Liver (tissue), 9 donors: ENCODE results near the gene AP4B1. TPM values are rescaled to one million over a fixed set of nuclear protein-coding genes. Genes with fewer than 3 reads are reported as not detected.

Source experiments
- DNase-seq: peaks from one replicate; pipeline ENCODE4 v3.0.0-alpha.2; 2017; ENCODE audit warnings: low spot score
- H3K27ac ChIP-seq, 2 donors: one replicate each; pipeline ENCODE4 v1.7.0; 2013; ENCODE audit warnings: inconsistent platforms in 2 of 2, low read length in 2 of 2, control low read depth in 1 of 2, low read depth in 1 of 2, mild to moderate bottlenecking in 1 of 2
- H3K27me3 ChIP-seq, 4 donors: one replicate each; pipeline versions ENCODE4 v1.6.1 to v1.7.0; 2013; ENCODE audit warnings: low read length in 3 of 4, inconsistent platforms in 1 of 4, mild to moderate bottlenecking in 1 of 4, moderate library complexity in 1 of 4; ENCODE audit not compliant: control insufficient read depth in 4 of 4, insufficient read depth in 4 of 4
- H3K36me3 ChIP-seq, 4 donors: one replicate each; pipeline versions ENCODE4 v1.6.1 to v1.7.0; 2013; ENCODE audit warnings: low read length in 3 of 4, mild to moderate bottlenecking in 3 of 4, low read depth in 1 of 4, moderate library complexity in 1 of 4; ENCODE audit not compliant: control insufficient read depth in 4 of 4, insufficient read depth in 3 of 4
- H3K4me1 ChIP-seq, 4 donors: one replicate each; pipeline versions ENCODE4 v1.6.1 to v1.7.0; 2013; ENCODE audit warnings: low read length in 3 of 4, mild to moderate bottlenecking in 3 of 4, moderate library complexity in 1 of 4; ENCODE audit not compliant: control insufficient read depth in 4 of 4, insufficient read depth in 4 of 4
- H3K4me3 ChIP-seq, 3 donors: one replicate each; pipeline versions ENCODE4 v1.6.1 to v1.7.0; 2013; ENCODE audit warnings: low read length in 3 of 3, control low read depth in 1 of 3, low read depth in 1 of 3, mild to moderate bottlenecking in 1 of 3
- H3K9ac ChIP-seq, 2 donors: one replicate each; pipeline ENCODE4 v1.7.0; 2013; ENCODE audit warnings: low read length in 2 of 2, mild to moderate bottlenecking in 2 of 2, moderate library complexity in 2 of 2, control low read depth in 1 of 2, low read depth in 1 of 2
- H3K9me3 ChIP-seq, 4 donors: one replicate each; pipeline versions ENCODE4 v1.6.1 to v1.7.0; 2013; ENCODE audit warnings: low read length in 3 of 4; ENCODE audit not compliant: control insufficient read depth in 4 of 4
- EGR1 ChIP-seq, 2 donors: IDR thresholded peaks; 2 replicates each; pipeline ENCODE4 v1.6.1; 2016 to 2018; ENCODE audit warnings: antibody characterized with exemption in 2 of 2, low read depth in 2 of 2
- FOXA1 ChIP-seq: IDR thresholded peaks from 2 replicates; pipeline ENCODE4 v1.6.1; 2016; ENCODE audit warnings: antibody characterized with exemption
- FOXA2 ChIP-seq: IDR thresholded peaks from 2 replicates; pipeline ENCODE4 v1.6.1; 2016; ENCODE audit warnings: antibody characterized with exemption
- HNF4A ChIP-seq, 2 donors: conservative IDR thresholded peaks; 2 replicates each; pipeline ENCODE4 v1.6.1; 2016; ENCODE audit warnings: antibody characterized with exemption in 2 of 2, mild to moderate bottlenecking in 2 of 2
- JUND ChIP-seq, 2 donors: IDR thresholded peaks; 2 replicates each; pipeline ENCODE4 v1.6.1; 2016; ENCODE audit warnings: antibody characterized with exemption in 2 of 2
- NR2F2 ChIP-seq: IDR thresholded peaks from 2 replicates; pipeline ENCODE4 v1.6.1; 2016; ENCODE audit warnings: antibody characterized with exemption
- RAD21 ChIP-seq, 2 donors: IDR thresholded peaks; 2 replicates each; pipeline ENCODE4 v1.6.1; 2016; ENCODE audit warnings: antibody characterized with exemption in 2 of 2, mild to moderate bottlenecking in 2 of 2
- RXRA ChIP-seq, 2 donors: IDR thresholded peaks; 2 replicates each; pipeline ENCODE4 v1.6.1; 2017 to 2018; ENCODE audit warnings: antibody characterized with exemption in 2 of 2, mild to moderate bottlenecking in 1 of 2
- SP1 ChIP-seq: IDR thresholded peaks from 2 replicates; pipeline ENCODE4 v1.6.1; 2018; ENCODE audit warnings: antibody characterized with exemption, mild to moderate bottlenecking
- TAF1 ChIP-seq: conservative IDR thresholded peaks from 2 replicates; pipeline ENCODE4 v1.6.1; 2016; ENCODE audit warnings: antibody characterized with exemption, mild to moderate bottlenecking
- YY1 ChIP-seq: IDR thresholded peaks from 2 replicates; pipeline ENCODE4 v1.6.1; 2016; ENCODE audit warnings: antibody characterized with exemption, mild to moderate bottlenecking
- WGBS: extraction: QIAGEN DNeasy Blood & Tissue Kit; methylation state at CpG from one replicate; pipeline ENCODE4 v1.1.7; 2013; 5-methylcytosine and 5-hydroxymethylcytosine counted together
- polyA plus RNA-seq, 2 donors: library from polyadenylated mRNA; stranded (reverse) in 1 of 2; unstranded in 1 of 2; fragments of 200-250 nt in 1 of 2; fragments of >200 nt in 1 of 2; fragmentation: Nextera tagmentation in 1 of 2; extraction: Ambion mirVana in 1 of 2; gene quantifications; one replicate each; pipeline versions ENCODE4 v1.2.1 to v1.2.3, GENCODE V29; 2013 to 2015
- total RNA-seq, 2 donors: library from RNA; depleted of rRNA; stranded (reverse); fragments of >200 nt; gene quantifications; one replicate each; pipeline ENCODE4 v1.2.3, GENCODE V29; 2014
- TF ChIP-seq, protein P1 (sequence below): IDR thresholded peaks from 2 replicates; pipeline ENCODE4 v1.6.1; 2016; ENCODE audit warnings: antibody characterized with exemption
- TF ChIP-seq, protein P2 (sequence below): IDR thresholded peaks from 2 replicates; pipeline ENCODE4 v1.6.1; 2016; ENCODE audit warnings: antibody characterized with exemption, mild to moderate bottlenecking
- TF ChIP-seq, protein P3 (sequence below): IDR thresholded peaks from 2 replicates; pipeline ENCODE4 v1.6.1; 2016; ENCODE audit warnings: antibody characterized with exemption
- TF ChIP-seq, protein P4 (sequence below): IDR thresholded peaks from 2 replicates; pipeline ENCODE4 v1.6.1; 2016; ENCODE audit warnings: antibody characterized with exemption
- TF ChIP-seq, protein P5 (sequence below): fragments of 150-350 bp; IDR thresholded peaks from 2 replicates; pipeline ENCODE4 v1.5.1; 2017; ENCODE audit warnings: improper control_type of control experiment, low read depth, low read length; ENCODE audit not compliant: missing input control
- donor health status: healthy.
- donor health status: healthy.
- donor health status: healthy.
- donor health status: healthy.
- donor health status: healthy.

The AP4B1 gene
- total and polyA plus RNA-seq, 4 donors = 4.3 to 10.6 (median 7.0) TPM

DNA sequence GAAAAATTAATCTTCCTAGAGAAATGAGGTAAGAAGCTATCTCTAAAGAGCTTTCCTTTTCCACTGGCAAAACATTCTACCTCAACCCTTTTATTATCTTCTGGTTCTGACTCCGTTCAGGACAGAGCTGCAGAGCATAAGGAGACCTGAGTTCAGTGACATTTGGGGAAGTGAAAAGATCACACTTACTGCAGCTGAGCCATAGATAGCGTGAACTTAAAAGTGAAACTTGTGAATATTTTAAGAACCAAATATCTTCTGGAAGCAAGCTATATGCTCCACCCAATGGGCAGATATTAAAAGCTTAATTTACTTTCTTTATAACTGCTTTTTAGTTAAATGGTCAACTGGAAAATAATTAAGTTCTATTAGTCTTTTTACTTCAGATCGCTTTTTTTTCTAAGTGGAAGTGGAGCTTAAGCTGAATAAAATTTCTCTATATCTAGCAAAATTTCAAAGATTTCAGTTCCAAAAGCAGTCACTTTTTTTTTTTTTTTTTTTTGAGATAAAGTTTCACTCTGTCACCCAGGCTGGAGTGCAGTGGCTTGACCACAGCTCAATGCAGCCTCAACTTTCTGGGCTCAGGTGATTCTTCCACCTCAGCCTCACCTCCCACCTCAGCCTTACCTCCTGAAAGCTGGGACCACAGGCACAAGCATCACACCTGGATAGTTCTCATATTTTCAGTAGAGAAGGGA is 45.0 kb downstream of the AP4B1 start:
- WGBS = 65% methylated on average over 3 of the region's 3 CpGs
- TF ChIP-seq, protein P1, sequence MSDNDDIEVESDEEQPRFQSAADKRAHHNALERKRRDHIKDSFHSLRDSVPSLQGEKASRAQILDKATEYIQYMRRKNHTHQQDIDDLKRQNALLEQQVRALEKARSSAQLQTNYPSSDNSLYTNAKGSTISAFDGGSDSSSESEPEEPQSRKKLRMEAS = no peak
- TF ChIP-seq, protein P2, sequence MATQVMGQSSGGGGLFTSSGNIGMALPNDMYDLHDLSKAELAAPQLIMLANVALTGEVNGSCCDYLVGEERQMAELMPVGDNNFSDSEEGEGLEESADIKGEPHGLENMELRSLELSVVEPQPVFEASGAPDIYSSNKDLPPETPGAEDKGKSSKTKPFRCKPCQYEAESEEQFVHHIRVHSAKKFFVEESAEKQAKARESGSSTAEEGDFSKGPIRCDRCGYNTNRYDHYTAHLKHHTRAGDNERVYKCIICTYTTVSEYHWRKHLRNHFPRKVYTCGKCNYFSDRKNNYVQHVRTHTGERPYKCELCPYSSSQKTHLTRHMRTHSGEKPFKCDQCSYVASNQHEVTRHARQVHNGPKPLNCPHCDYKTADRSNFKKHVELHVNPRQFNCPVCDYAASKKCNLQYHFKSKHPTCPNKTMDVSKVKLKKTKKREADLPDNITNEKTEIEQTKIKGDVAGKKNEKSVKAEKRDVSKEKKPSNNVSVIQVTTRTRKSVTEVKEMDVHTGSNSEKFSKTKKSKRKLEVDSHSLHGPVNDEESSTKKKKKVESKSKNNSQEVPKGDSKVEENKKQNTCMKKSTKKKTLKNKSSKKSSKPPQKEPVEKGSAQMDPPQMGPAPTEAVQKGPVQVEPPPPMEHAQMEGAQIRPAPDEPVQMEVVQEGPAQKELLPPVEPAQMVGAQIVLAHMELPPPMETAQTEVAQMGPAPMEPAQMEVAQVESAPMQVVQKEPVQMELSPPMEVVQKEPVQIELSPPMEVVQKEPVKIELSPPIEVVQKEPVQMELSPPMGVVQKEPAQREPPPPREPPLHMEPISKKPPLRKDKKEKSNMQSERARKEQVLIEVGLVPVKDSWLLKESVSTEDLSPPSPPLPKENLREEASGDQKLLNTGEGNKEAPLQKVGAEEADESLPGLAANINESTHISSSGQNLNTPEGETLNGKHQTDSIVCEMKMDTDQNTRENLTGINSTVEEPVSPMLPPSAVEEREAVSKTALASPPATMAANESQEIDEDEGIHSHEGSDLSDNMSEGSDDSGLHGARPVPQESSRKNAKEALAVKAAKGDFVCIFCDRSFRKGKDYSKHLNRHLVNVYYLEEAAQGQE = no peak
- no peak for TF ChIP-seq NR2F2
- TF ChIP-seq FOXA1 = no peak
- TF ChIP-seq, protein P3, sequence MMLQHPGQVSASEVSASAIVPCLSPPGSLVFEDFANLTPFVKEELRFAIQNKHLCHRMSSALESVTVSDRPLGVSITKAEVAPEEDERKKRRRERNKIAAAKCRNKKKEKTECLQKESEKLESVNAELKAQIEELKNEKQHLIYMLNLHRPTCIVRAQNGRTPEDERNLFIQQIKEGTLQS = no peak
- no peak for TF ChIP-seq YY1
- no peak for TF ChIP-seq RXRA (IDR thresholded peaks at IDR 0.05)
- TF ChIP-seq TAF1 = no peak
- no peak for TF ChIP-seq JUND (IDR thresholded peaks at IDR 0.05)
- TF ChIP-seq, protein P4, sequence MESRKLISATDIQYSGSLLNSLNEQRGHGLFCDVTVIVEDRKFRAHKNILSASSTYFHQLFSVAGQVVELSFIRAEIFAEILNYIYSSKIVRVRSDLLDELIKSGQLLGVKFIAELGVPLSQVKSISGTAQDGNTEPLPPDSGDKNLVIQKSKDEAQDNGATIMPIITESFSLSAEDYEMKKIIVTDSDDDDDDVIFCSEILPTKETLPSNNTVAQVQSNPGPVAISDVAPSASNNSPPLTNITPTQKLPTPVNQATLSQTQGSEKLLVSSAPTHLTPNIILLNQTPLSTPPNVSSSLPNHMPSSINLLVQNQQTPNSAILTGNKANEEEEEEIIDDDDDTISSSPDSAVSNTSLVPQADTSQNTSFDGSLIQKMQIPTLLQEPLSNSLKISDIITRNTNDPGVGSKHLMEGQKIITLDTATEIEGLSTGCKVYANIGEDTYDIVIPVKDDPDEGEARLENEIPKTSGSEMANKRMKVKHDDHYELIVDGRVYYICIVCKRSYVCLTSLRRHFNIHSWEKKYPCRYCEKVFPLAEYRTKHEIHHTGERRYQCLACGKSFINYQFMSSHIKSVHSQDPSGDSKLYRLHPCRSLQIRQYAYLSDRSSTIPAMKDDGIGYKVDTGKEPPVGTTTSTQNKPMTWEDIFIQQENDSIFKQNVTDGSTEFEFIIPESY = no peak
- TF ChIP-seq SP1 = no peak
- TF ChIP-seq, protein P5, sequence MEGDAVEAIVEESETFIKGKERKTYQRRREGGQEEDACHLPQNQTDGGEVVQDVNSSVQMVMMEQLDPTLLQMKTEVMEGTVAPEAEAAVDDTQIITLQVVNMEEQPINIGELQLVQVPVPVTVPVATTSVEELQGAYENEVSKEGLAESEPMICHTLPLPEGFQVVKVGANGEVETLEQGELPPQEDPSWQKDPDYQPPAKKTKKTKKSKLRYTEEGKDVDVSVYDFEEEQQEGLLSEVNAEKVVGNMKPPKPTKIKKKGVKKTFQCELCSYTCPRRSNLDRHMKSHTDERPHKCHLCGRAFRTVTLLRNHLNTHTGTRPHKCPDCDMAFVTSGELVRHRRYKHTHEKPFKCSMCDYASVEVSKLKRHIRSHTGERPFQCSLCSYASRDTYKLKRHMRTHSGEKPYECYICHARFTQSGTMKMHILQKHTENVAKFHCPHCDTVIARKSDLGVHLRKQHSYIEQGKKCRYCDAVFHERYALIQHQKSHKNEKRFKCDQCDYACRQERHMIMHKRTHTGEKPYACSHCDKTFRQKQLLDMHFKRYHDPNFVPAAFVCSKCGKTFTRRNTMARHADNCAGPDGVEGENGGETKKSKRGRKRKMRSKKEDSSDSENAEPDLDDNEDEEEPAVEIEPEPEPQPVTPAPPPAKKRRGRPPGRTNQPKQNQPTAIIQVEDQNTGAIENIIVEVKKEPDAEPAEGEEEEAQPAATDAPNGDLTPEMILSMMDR = no peak
- TF ChIP-seq HNF4A (conservative IDR thresholded peaks at IDR 0.05) = no peak
- TF ChIP-seq EGR1 (IDR thresholded peaks at IDR 0.05; ENCODE audit: low read depth in 2 of 2) = no peak
- no peak for TF ChIP-seq RAD21 (IDR thresholded peaks at IDR 0.05)
- H3K36me3 ChIP-seq = no peaks in the 10 kb centered on the region
- DNase-seq = no peak
- H3K9ac ChIP-seq = no peak overlapping the region
- H3K27me3 ChIP-seq = no peaks in the 10 kb centered on the region
- H3K4me1 ChIP-seq = no peaks in the 10 kb centered on the region
- no peak overlapping the region for H3K4me3 ChIP-seq
- H3K9me3 ChIP-seq = no peaks in the 10 kb centered on the region
- no peak overlapping the region for H3K27ac ChIP-seq

DNA sequence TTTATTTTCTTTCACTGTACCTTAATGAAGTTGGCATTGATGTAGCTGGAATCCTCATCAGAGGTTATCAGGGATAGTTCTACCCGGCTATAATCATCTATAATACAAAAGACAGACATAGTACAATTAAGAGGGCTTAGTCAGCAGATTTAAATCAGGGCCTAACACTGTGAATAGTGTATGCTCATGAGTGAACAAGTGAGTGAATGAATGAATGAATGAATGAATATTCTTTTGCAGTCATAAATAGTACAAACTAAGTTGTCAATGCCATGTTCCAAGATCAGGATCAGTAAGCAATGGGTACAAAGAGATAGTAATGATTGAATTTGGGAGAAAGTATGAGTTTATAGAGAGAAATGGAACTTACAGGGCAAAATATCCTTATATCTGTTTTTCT is 45.6 kb downstream of the AP4B1 start:
- Histone ChIP-seq H3K36me3 (no peaks in the 10 kb centered on the region), H3K27ac (no peak overlapping the region), H3K4me3 (no peak overlapping the region), H3K4me1 (no peaks in the 10 kb centered on the region), H3K9ac (no peak overlapping the region), H3K27me3 (no peaks in the 10 kb centered on the region), H3K9me3 (no peaks in the 10 kb centered on the region)
- TF ChIP-seq NR2F2 (no peak), YY1 (no peak), TAF1 (no peak), FOXA1 (no peak), FOXA2 (no peak), JUND (IDR thresholded peaks at IDR 0.05) (no peak)
- TF ChIP-seq, protein P1 = no peak
- TF ChIP-seq, protein P4 = no peak
- TF ChIP-seq, protein P3 = no peak
- TF ChIP-seq, protein P2 = no peak
- WGBS = 87% methylated on average over 1 of the region's 1 CpG
- no peak for DNase-seq
